Tibial artery (tissue), 4 donors: ENCODE measurements around the gene CFAP77.

Source experiments
- DNase-seq, 2 donors: peaks; one replicate each; pipeline ENCODE4 v3.0.0-alpha.2; 2019
- H3K27ac ChIP-seq, 2 donors: fragments of 200-600 bp; sonication (generic) in 1 of 2; 1 replicate in 1 of 2; 2 replicates in 1 of 2; pipeline ENCODE4 v1.5.1; 2018 to 2019; ENCODE audit warnings: mild to moderate bottlenecking in 1 of 2
- H3K27me3 ChIP-seq, 2 donors: fragments of 200-600 bp; sonication (generic) in 1 of 2; one replicate each; pipeline versions ENCODE4 v1.5.1 to v1.6.0; 2016 to 2019
- H3K36me3 ChIP-seq, 3 donors: fragments of 200-600 bp; sonication (generic) in 2 of 3; one replicate each; pipeline ENCODE4 v1.5.1; 2016 to 2019; ENCODE audit warnings: mild to moderate bottlenecking in 2 of 3
- H3K4me1 ChIP-seq, 4 donors: fragments of 200-600 bp; sonication (generic) in 2 of 4; 1 replicate in 3 of 4; 2 replicates in 1 of 4; pipeline ENCODE4 v1.5.1; 2016 to 2019
- H3K4me3 ChIP-seq, 2 donors: fragments of 200-600 bp; sonication (generic) in 1 of 2; 1 replicate in 1 of 2; 2 replicates in 1 of 2; pipeline ENCODE4 v1.5.1; 2018 to 2019; ENCODE audit warnings: mild to moderate bottlenecking in 2 of 2
- H3K9me3 ChIP-seq, 3 donors: fragments of 200-600 bp; sonication (generic) in 1 of 3; one replicate each; pipeline ENCODE4 v1.5.1; 2016 to 2019
- intact Hi-C: fragments of 100-400 bp; cut with DNase I; formaldehyde crosslinking; loops from one replicate; pipeline ENCODE4 v1.15.0; 2023; ENCODE audit warnings: low total_unique reads
- TF ChIP-seq, protein P1 (sequence below), 2 experiments: fragments of 200-600 bp in 1 of 2; fragments of 450-650 bp in 1 of 2; IDR thresholded peaks; one replicate each; pipeline ENCODE4 v1.5.1; 2017 to 2019; ENCODE audit warnings: antibody characterized with exemption in 2 of 2, mild to moderate bottlenecking in 1 of 2, moderate library complexity in 1 of 2

Gene CFAP77

GRCh38 chr9:132451276-132451675 lies 41.3 kb downstream of the CFAP77 start:
- TF ChIP-seq, protein P1, sequence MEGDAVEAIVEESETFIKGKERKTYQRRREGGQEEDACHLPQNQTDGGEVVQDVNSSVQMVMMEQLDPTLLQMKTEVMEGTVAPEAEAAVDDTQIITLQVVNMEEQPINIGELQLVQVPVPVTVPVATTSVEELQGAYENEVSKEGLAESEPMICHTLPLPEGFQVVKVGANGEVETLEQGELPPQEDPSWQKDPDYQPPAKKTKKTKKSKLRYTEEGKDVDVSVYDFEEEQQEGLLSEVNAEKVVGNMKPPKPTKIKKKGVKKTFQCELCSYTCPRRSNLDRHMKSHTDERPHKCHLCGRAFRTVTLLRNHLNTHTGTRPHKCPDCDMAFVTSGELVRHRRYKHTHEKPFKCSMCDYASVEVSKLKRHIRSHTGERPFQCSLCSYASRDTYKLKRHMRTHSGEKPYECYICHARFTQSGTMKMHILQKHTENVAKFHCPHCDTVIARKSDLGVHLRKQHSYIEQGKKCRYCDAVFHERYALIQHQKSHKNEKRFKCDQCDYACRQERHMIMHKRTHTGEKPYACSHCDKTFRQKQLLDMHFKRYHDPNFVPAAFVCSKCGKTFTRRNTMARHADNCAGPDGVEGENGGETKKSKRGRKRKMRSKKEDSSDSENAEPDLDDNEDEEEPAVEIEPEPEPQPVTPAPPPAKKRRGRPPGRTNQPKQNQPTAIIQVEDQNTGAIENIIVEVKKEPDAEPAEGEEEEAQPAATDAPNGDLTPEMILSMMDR (IDR thresholded peaks at IDR 0.05): no peak
- no peaks in the 10 kb centered on the region for H3K36me3 ChIP-seq
- intact Hi-C loops: no loop called here
- H3K9me3 ChIP-seq: no peaks in the 10 kb centered on the region
- H3K4me3 ChIP-seq: no peak overlapping the region
- H3K27me3 ChIP-seq: peaks cover 0 to 27% of the 10 kb centered on the region in 2 donors
- no peak for DNase-seq
- no peaks in the 10 kb centered on the region for H3K4me1 ChIP-seq
- no peak overlapping the region for H3K27ac ChIP-seq

- TF ChIP-seq, protein P1 (IDR thresholded peaks at IDR 0.05): no peak
- intact Hi-C loops: no loop called here
- no peak for DNase-seq
- Histone ChIP-seq H3K36me3 (no peaks in the 10 kb centered on the region), H3K4me1 (no peaks in the 10 kb centered on the region), H3K9me3 (peaks cover 0 to 6% (median 0%) of the 10 kb centered on the region in 3 donors), H3K27me3 (peaks cover 0 to 62% of the 10 kb centered on the region in 2 donors), H3K27ac (no peak overlapping the region), H3K4me3 (no peak overlapping the region)
Measured at GRCh38 chr9:132456241-132456640, 46.2 kb downstream of the CFAP77 start.

DNA sequence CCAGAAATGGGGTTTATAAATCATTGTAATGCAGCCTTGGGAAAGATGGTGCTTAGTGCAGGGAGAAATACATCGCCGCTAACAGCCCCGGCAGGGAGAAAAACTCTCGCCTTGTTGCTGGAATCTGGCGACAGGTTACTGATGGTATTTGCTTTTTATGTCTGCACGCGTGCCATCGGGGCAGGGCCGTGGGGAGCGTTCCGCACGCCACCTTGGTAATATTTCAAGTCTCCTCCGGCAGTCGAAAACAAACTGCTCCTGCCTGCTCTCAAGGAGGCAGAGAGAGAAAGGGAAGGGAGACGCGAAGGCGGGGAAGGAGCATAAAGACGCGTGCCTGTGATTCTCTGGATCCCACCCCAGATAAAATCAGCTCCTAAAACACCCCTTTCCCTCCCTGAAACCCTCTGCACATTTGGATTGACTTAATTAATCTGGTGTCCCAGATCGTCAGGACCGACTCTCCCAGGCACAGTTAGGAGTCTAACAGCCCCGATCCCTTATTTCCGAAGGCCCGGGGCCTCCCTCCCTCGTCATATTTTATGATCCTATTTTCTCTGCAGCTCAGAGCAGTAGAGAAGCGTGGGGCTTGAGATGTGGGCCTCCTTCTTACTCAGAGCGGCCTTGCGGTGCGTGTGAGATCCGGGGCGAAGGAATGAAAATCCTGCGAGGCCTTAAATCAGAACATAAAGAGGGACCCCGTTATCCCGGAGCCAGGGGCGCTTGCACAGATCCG lies 47.7 kb downstream of the CFAP77 start:
- no peaks in the 10 kb centered on the region for H3K36me3 ChIP-seq

DNA sequence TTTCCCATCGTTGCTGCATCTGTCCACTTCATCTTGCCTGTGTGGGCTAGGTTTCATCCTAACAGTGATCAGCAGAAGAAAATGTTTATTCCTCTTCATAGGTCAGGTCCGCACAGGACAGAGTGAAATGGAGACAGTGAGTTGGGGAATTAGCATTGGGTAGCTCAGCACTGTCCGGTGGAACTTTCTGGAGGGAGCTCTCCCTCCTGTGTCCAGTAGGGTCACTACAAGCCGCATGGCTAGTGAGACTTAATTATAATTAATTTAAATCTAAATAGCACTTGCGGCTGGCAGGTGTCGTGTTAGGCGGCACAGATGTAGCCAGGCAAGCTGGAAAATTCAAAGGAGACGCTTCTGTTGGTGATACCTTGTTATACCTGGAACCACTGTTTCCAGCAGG lies 48.4 kb downstream of the CFAP77 start:
- intact Hi-C loops: no loop called here
- H3K4me1 ChIP-seq: no peaks in the 10 kb centered on the region
- TF ChIP-seq, protein P1 (IDR thresholded peaks at IDR 0.05): no peak
- no peak for DNase-seq
- no peak overlapping the region for H3K4me3 ChIP-seq
- no peak overlapping the region for H3K27ac ChIP-seq
- H3K9me3 ChIP-seq: peaks cover 0 to 6% (median 0%) of the 10 kb centered on the region in 3 donors
- H3K36me3 ChIP-seq: no peaks in the 10 kb centered on the region
- peaks cover 0 to 74% of the 10 kb centered on the region in 2 donors for H3K27me3 ChIP-seq

More for the DNA sequence above, 47.7 kb downstream of the CFAP77 start:
- Histone ChIP-seq H3K27me3 (peaks cover 0 to 69% of the 10 kb centered on the region in 2 donors), H3K9me3 (peaks cover 0 to 6% (median 0%) of the 10 kb centered on the region in 3 donors), H3K27ac (no peak overlapping the region), H3K4me1 (no peaks in the 10 kb centered on the region), H3K4me3 (no peak overlapping the region)
- DNase-seq: no peak
- TF ChIP-seq, protein P1 (IDR thresholded peaks at IDR 0.05): no peak
- intact Hi-C loops: no loop called here

DNA sequence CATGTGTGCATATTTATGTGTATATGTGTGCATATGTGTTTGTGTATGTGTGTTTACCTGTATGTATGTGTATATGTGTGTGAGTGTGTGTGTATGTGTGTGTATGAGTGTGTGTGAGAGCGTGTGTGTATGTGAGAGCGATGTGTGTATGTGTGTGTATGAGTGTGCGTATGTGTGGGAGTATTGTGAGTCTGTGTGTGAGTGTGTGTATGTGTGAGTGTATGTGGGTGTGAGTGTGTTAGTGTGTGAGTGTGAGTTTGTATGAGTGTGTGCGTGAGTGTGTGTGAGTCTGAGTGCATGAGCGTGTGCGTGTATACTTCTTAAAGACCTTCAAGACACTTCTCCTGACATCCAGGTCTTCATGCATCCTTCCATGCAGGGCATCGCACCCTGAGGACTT lies 49.6 kb downstream of the CFAP77 start:
- Histone ChIP-seq H3K36me3 (no peaks in the 10 kb centered on the region), H3K4me1 (no peaks in the 10 kb centered on the region), H3K9me3 (peaks cover 0 to 6% (median 0%) of the 10 kb centered on the region in 3 donors), H3K27me3 (peaks cover 0 to 75% of the 10 kb centered on the region in 2 donors), H3K27ac (no peak overlapping the region), H3K4me3 (no peak overlapping the region)
- intact Hi-C loops: no loop called here
- no peak for DNase-seq
- TF ChIP-seq, protein P1 (IDR thresholded peaks at IDR 0.05): no peak
